HepG2 (cell line): ENCODE measurements around the gene FBXO33. TPM values are rescaled to one million over a fixed set of nuclear protein-coding genes. Genes with fewer than 3 reads are reported as not detected.

ENCODE experiments used
- ATF7-NPFF ChIP-seq: sonication (generic); formaldehyde crosslinking; IDR thresholded peaks from 2 replicates; pipeline ENCODE4 v1.8.1; 2023; ENCODE audit warnings: mild to moderate bottlenecking, low read depth, missing genetic modification reagents, moderate library complexity
- CAMTA2 ChIP-seq: sonication (generic); formaldehyde crosslinking; IDR thresholded peaks from 2 replicates; pipeline ENCODE4 v1.4.0; 2020; ENCODE audit warnings: mild to moderate bottlenecking, missing genetic modification reagents, borderline replicate concordance
- CENPBD1 ChIP-seq: sonication (generic); formaldehyde crosslinking; IDR thresholded peaks from 2 replicates; pipeline ENCODE4 v1.8.0; 2022; ENCODE audit warnings: missing genetic modification reagents, low read depth, mild to moderate bottlenecking, borderline replicate concordance
- DRAP1 ChIP-seq: IDR thresholded peaks from 2 replicates; pipeline ENCODE4 v1.6.1; 2016; ENCODE audit warnings: missing genetic modification reagents, missing compliant biosample characterization
- FOSL1 ChIP-seq: sonication (generic); formaldehyde crosslinking; IDR thresholded peaks from 2 replicates; pipeline ENCODE4 v1.9.0; 2021; ENCODE audit warnings: missing genetic modification reagents, borderline replicate concordance
- HIC2 ChIP-seq: sonication (generic); formaldehyde crosslinking; IDR thresholded peaks from 2 replicates; pipeline ENCODE4 v1.9.0; 2022; ENCODE audit warnings: low read depth, missing genetic modification reagents
- KAT8 ChIP-seq: IDR thresholded peaks from 2 replicates; pipeline ENCODE4 v1.6.1; 2016; ENCODE audit warnings: missing genetic modification reagents, missing compliant biosample characterization
- KLF15 ChIP-seq: sonication (generic); formaldehyde crosslinking; IDR thresholded peaks from 2 replicates; pipeline ENCODE4 v1.8.1; 2023; ENCODE audit warnings: borderline replicate concordance, mild to moderate bottlenecking, inconsistent platforms, missing genetic modification reagents, mixed read lengths
- NAIF1 ChIP-seq: sonication (generic); formaldehyde crosslinking; IDR thresholded peaks from 2 replicates; pipeline ENCODE4 v1.5.0; 2020; ENCODE audit warnings: mild to moderate bottlenecking, missing genetic modification reagents, borderline replicate concordance
- NFE2L2 ChIP-seq: fragments of 150-350 bp; IDR thresholded peaks from 2 replicates; pipeline ENCODE4 v1.6.1; 2014; ENCODE audit warnings: low read length
- NFYB ChIP-seq: sonication (generic); formaldehyde crosslinking; IDR thresholded peaks from 2 replicates; pipeline ENCODE4 v1.4.0; 2020; ENCODE audit warnings: missing genetic modification reagents
- PAWR ChIP-seq: sonication (generic); formaldehyde crosslinking; IDR thresholded peaks from 2 replicates; pipeline ENCODE4 v1.4.0; 2020; ENCODE audit warnings: missing genetic modification reagents, mild to moderate bottlenecking, borderline replicate concordance
- PRMT3 ChIP-seq: sonication (generic); formaldehyde crosslinking; IDR thresholded peaks from 2 replicates; pipeline ENCODE4 v1.8.1; 2022; ENCODE audit warnings: low read depth, mild to moderate bottlenecking, moderate library complexity, missing genetic modification reagents, borderline replicate concordance
- RBM39 ChIP-seq: fragments of 200-400 bp; formaldehyde crosslinking; IDR thresholded peaks from one replicate; pipeline ENCODE4 v1.6.1; 2018; ENCODE audit warnings: antibody characterized with exemption, mild to moderate bottlenecking, low read depth, low read length; ENCODE audit not compliant: poor library complexity, severe bottlenecking
- SKI ChIP-seq: fragments of 450-650 bp; IDR thresholded peaks from one replicate; pipeline ENCODE4 v1.6.1; 2018; ENCODE audit warnings: mild to moderate bottlenecking; ENCODE audit not compliant: partially characterized antibody
- TAF15 ChIP-seq: fragments of 200-400 bp; formaldehyde crosslinking; IDR thresholded peaks from one replicate; pipeline ENCODE4 v1.6.1; 2018; ENCODE audit warnings: mild to moderate bottlenecking, low read depth, low read length; ENCODE audit not compliant: poor library complexity, severe bottlenecking
- TCF7 ChIP-seq: sonication (generic); IDR thresholded peaks from 2 replicates; pipeline ENCODE4 v1.6.1; 2016; ENCODE audit warnings: antibody characterized with exemption, low read depth
- ZNF12 ChIP-seq: sonication (generic); formaldehyde crosslinking; IDR thresholded peaks from 2 replicates; pipeline ENCODE4 v1.5.0; 2020; ENCODE audit warnings: missing genetic modification reagents
- ZNF24 ChIP-seq: fragments of 450-650 bp; IDR thresholded peaks from 2 replicates; pipeline ENCODE4 v1.6.1; 2017; ENCODE audit warnings: antibody characterized with exemption, mild to moderate bottlenecking
- ZNF331 ChIP-seq: sonication (generic); formaldehyde crosslinking; IDR thresholded peaks from 2 replicates; pipeline ENCODE4 v1.4.0; 2020; ENCODE audit warnings: missing genetic modification reagents
- ZNF414 ChIP-seq: sonication (generic); formaldehyde crosslinking; IDR thresholded peaks from 2 replicates; pipeline ENCODE4 v1.5.0; 2020; ENCODE audit warnings: missing genetic modification reagents
- ZNF431 ChIP-seq: sonication (generic); formaldehyde crosslinking; IDR thresholded peaks from 2 replicates; pipeline ENCODE4 v1.9.0; 2022; ENCODE audit warnings: missing genetic modification reagents, low read depth, mild to moderate bottlenecking, borderline replicate concordance
- ZNF549 ChIP-seq: sonication (generic); formaldehyde crosslinking; IDR thresholded peaks from 2 replicates; pipeline ENCODE4 v1.5.0; 2020; ENCODE audit warnings: missing genetic modification reagents
- ZNF850 ChIP-seq: sonication (generic); formaldehyde crosslinking; conservative IDR thresholded peaks from 2 replicates; pipeline ENCODE4 v1.9.0; 2021; ENCODE audit warnings: mild to moderate bottlenecking, missing genetic modification reagents
- ZSCAN5A ChIP-seq: sonication (generic); formaldehyde crosslinking; IDR thresholded peaks from 2 replicates; pipeline ENCODE4 v1.8.0; 2022; ENCODE audit warnings: mild to moderate bottlenecking, missing genetic modification reagents, borderline replicate concordance
- polyA plus RNA-seq, 8 experiments: library from polyadenylated mRNA; depleted of rRNA in 3 of 8; stranded (reverse) in 7 of 8; unstranded in 1 of 8; fragments of >200 nt; fragmentation: Illumina TruSeq in 4 of 8; extraction: Trizol in 4 of 8; gene quantifications; 2 replicates each; pipeline versions ENCODE4 v1.2.1 to v1.2.3, GENCODE V29; 2011 to 2016; ENCODE audit warnings: low read depth in 4 of 8, missing spikeins in 1 of 8, mixed read lengths in 1 of 8; ENCODE audit not compliant: insufficient read depth in 1 of 8
- total RNA-seq, 5 experiments: library from RNA; depleted of rRNA; stranded (reverse); fragments of >200 nt; fragmentation: Illumina TruSeq; extraction: Trizol; gene quantifications; 2 replicates each; pipeline ENCODE4 v1.2.3, GENCODE V29; 2016; ENCODE audit warnings: low read depth in 1 of 5

FBXO33 gene
- total and polyA plus RNA-seq, 2 of the 13 experiments (the other 11 are each of a cell fraction or from before 2014, with no cell fraction given) = 15.5 to 16.9 TPM

GRCh38 chr14:39431416-39432178, 636 bp downstream of the FBXO33 start (continued):
- TF ChIP-seq PRMT3 (CRISPR knock-in tag) (no peak; the same call in 1 of the 2 replicates), NFYB (CRISPR knock-in tag) (no peak; the same call in 1 of the 2 replicates), TCF7 (no peak), NAIF1 (CRISPR knock-in tag) (no peak), ZNF12 (no peak; the same call in 1 of the 2 replicates), ZNF850 (no peak), ZNF549 (CRISPR knock-in tag) (no peak), KLF15 (CRISPR knock-in tag) (0 out of 2 replicates have a peak, but pooled peaks have one; percentile 32), CENPBD1 (CRISPR knock-in tag) (0 out of 2 replicates have a peak, but pooled peaks have one; percentile 34), ZNF24 (no peak), NFE2L2 (no peak), ZNF331 (no peak), PAWR (no peak; the same call in 1 of the 2 replicates), ZSCAN5A (no peak), RBM39 (peak; percentile 0), TAF15 (no peak), KAT8 (CRISPR knock-in tag) (no peak; the same call in 1 of the 2 replicates), SKI (no peak), CAMTA2 (peak; percentile 91; the same call in 1 of the 2 replicates), ZNF431 (CRISPR knock-in tag) (no peak; the same call in 1 of the 2 replicates), FOSL1 (no peak), ZNF414 (CRISPR knock-in tag) (no peak; the same call in 1 of the 2 replicates), DRAP1 (CRISPR knock-in tag) (peak; percentile 18; the same call in 1 of the 2 replicates), ATF7-NPFF (CRISPR knock-in tag) (peak; percentile 91; the same call in 1 of the 2 replicates), HIC2 (CRISPR knock-in tag) (peak; percentile 27; the same call in 1 of the 2 replicates)
